NCI-H69 (cell line): Measurements from ENCODE around the gene RAB3C.

Source experiments
- DNase-seq: peaks from one replicate; lab custom pipeline; 2025; lab: John Stamatoyannopoulos, UW

The RAB3C gene

GRCh38 chr5:58827463-58827862, 244.6 kb downstream of the RAB3C start:
- DNase-seq, result no peak

- peak; percentile 28 for DNase-seq
Measured at GRCh38 chr5:58828258-58828657, 245.4 kb downstream of the RAB3C start.

GRCh38 chr5:58834242-58835225, 251.7 kb downstream of the RAB3C start:
- peak; percentile 94 for DNase-seq

- DNase-seq, result no peak
Measured at GRCh38 chr5:58836351-58836750, 253.5 kb downstream of the RAB3C start.

- DNase-seq, result no peak
Measured at GRCh38 chr5:58838729-58839128, 255.9 kb downstream of the RAB3C start.

GRCh38 chr5:58842852-58843251, 260.0 kb downstream of the RAB3C start:
- DNase-seq, result no peak

- no peak for DNase-seq
Measured at GRCh38 chr5:58844395-58844794, 261.5 kb downstream of the RAB3C start.

- DNase-seq, result no peak
Measured at GRCh38 chr5:58847041-58847440, 264.2 kb downstream of the RAB3C start.

GRCh38 chr5:58849223-58849622, 266.3 kb downstream of the RAB3C start:
- DNase-seq, result no peak

GRCh38 chr5:58849921-58850667, 267.2 kb downstream of the RAB3C start:
- DNase-seq, result peak; percentile 85

GRCh38 chr5:58851153-58851552, 268.3 kb downstream of the RAB3C start:
- DNase-seq, result no peak

- DNase-seq, result no peak
Measured at GRCh38 chr5:58851571-58851970, 268.7 kb downstream of the RAB3C start.

GRCh38 chr5:58852566-58852965, 269.7 kb downstream of the RAB3C start:
- no peak for DNase-seq

GRCh38 chr5:58854441-58854840, 271.6 kb downstream of the RAB3C start:
- DNase-seq, result no peak

GRCh38 chr5:58855851-58856739, 273.2 kb downstream of the RAB3C start:
- no peak for DNase-seq

GRCh38 chr5:58857609-58858008, 274.7 kb downstream of the RAB3C start:
- no peak for DNase-seq

GRCh38 chr5:58860680-58861079, 277.8 kb downstream of the RAB3C start:
- no peak for DNase-seq

GRCh38 chr5:58868931-58869330, 286.1 kb downstream of the RAB3C start:
- DNase-seq, result no peak

- peak; percentile 75 for DNase-seq
Measured at GRCh38 chr5:58871648-58872242, 288.9 kb downstream of the RAB3C start.

GRCh38 chr5:58872670-58873273, 289.9 kb downstream of the RAB3C start:
- peak; percentile 97 for DNase-seq

GRCh38 chr5:58875599-58875998, 292.7 kb downstream of the RAB3C start:
- no peak for DNase-seq
